GM12878 (cell line): ENCODE measurements around the gene SYNGR4. TPM values are rescaled to one million over a fixed set of nuclear protein-coding genes. Genes with fewer than 3 reads are reported as not detected.

Source experiments
- BCL3 ChIP-seq: IDR thresholded peaks from 2 replicates; pipeline ENCODE4 v1.6.1; 2011; ENCODE audit warnings: borderline replicate concordance, low read depth, mild to moderate bottlenecking, moderate library complexity, low read length; ENCODE audit not compliant: insufficient read depth, poor library complexity, severe bottlenecking
- BMI1 ChIP-seq: fragments of 450-650 bp; IDR thresholded peaks from 2 replicates; pipeline ENCODE4 v1.6.1; 2016; ENCODE audit warnings: mild to moderate bottlenecking, moderate library complexity, borderline replicate concordance
- CUX1 ChIP-seq: IDR thresholded peaks from 2 replicates; pipeline ENCODE4 v1.6.1; 2012; ENCODE audit warnings: improper control_type of control experiment, low read depth, low read length; ENCODE audit not compliant: insufficient replicate concordance
- E2F8 ChIP-seq: fragments of 450-650 bp; IDR thresholded peaks from 2 replicates; pipeline ENCODE4 v1.6.1; 2018; ENCODE audit warnings: mild to moderate bottlenecking, low read depth, moderate library complexity; ENCODE audit not compliant: partially characterized antibody
- ESRRA ChIP-seq: IDR thresholded peaks from 2 replicates; pipeline ENCODE4 v1.6.1; 2012; ENCODE audit warnings: mild to moderate bottlenecking, low read length, improper control_type of control experiment
- FOXK2 ChIP-seq: fragments of 450-650 bp; IDR thresholded peaks from 2 replicates; pipeline ENCODE4 v1.6.1; 2017; ENCODE audit warnings: mild to moderate bottlenecking, moderate library complexity
- HDGF ChIP-seq: fragments of 450-650 bp; IDR thresholded peaks from 2 replicates; pipeline ENCODE4 v1.6.1; 2016; ENCODE audit warnings: antibody characterized with exemption
- MTA3 ChIP-seq: IDR thresholded peaks from 2 replicates; pipeline ENCODE4 v1.6.1; 2012; ENCODE audit warnings: low read length, inconsistent platforms, borderline replicate concordance
- NFYB ChIP-seq: IDR thresholded peaks from 2 replicates; pipeline ENCODE4 v1.6.1; 2011; ENCODE audit warnings: low read depth, mild to moderate bottlenecking, low read length, improper control_type of control experiment, moderate library complexity; ENCODE audit not compliant: insufficient read depth
- NR2F1 ChIP-seq: fragments of 450-650 bp; conservative IDR thresholded peaks from 2 replicates; pipeline ENCODE4 v1.6.1; 2017; ENCODE audit warnings: mild to moderate bottlenecking
- SKIL ChIP-seq: fragments of 450-650 bp; IDR thresholded peaks from 2 replicates; pipeline ENCODE4 v1.6.1; 2017; ENCODE audit warnings: mild to moderate bottlenecking, low read depth, inconsistent platforms; ENCODE audit not compliant: poor library complexity, severe bottlenecking
- ZNF687 ChIP-seq: fragments of 450-650 bp; IDR thresholded peaks from 2 replicates; pipeline ENCODE4 v1.6.1; 2017; ENCODE audit warnings: mild to moderate bottlenecking, moderate library complexity
- polyA plus RNA-seq, 11 experiments: library from polyadenylated mRNA; depleted of rRNA in 4 of 11; unstranded in 6 of 11; stranded (reverse) in 5 of 11; fragments of >200 nt; fragmentation: Nextera tagmentation in 4 of 11; fragmentation: Illumina TruSeq in 1 of 11; extraction: Ambion mirVana in 4 of 11; extraction: Trizol in 1 of 11; gene quantifications; 1 replicate in 1 of 11; 2 replicates in 10 of 11; pipeline versions ENCODE4 v1.2.1 to v1.2.3, GENCODE V29; 2011 to 2016; ENCODE audit warnings: inconsistent platforms in 2 of 11, missing spikeins in 2 of 11, low read depth in 1 of 11
- total RNA-seq, 4 experiments: library from RNA; depleted of rRNA in 3 of 4; stranded (reverse); fragments of >200 nt in 3 of 4; fragmentation: Illumina TruSeq in 1 of 4; extraction: Trizol in 1 of 4; gene quantifications; 2 replicates each; pipeline versions ENCODE4 v1.2.1 to v1.2.3, GENCODE V29; 2013 to 2021

Gene SYNGR4
- total and polyA plus RNA-seq, 10 of the 15 experiments (the other 5 are each of a cell fraction or from before 2014, with no cell fraction given) = 0.08 to 0.72 (median 0.17) TPM; not detected in 6

- TF ChIP-seq ZNF687 (peak; percentile 85), FOXK2 (no peak), ESRRA (no peak), HDGF (peak; percentile 100), NFYB (peak; percentile 87), BMI1 (no peak), CUX1 (no peak), BCL3 (no peak), MTA3 (no peak), SKIL (no peak), E2F8 (peak; percentile 95), NR2F1 (peak; percentile 46)
Observed at GRCh38 chr19:48363810-48364597, at the start of gene SYNGR4, which contains the start of gene TMEM143 (continued).
